Measurements from ENCODE around the gene PDE8B.

- TF ChIP-seq TAF1 (IDR thresholded peaks at IDR 0.05; ENCODE audit: low read depth) = no peak
- no peak for TF ChIP-seq REST (IDR thresholded peaks at IDR 0.05; ENCODE audit: low read depth)
- no peak for TF ChIP-seq CEBPB (IDR thresholded peaks at IDR 0.05)
- no peak for TF ChIP-seq NFIC (IDR thresholded peaks at IDR 0.05)
- no peak for TF ChIP-seq MAX (IDR thresholded peaks at IDR 0.05)
- no peak for TF ChIP-seq TCF12 (IDR thresholded peaks at IDR 0.05; ENCODE audit: low read depth)
- no peak for TF ChIP-seq USF1 (IDR thresholded peaks at IDR 0.05)
- no peak for TF ChIP-seq RAD21 (IDR thresholded peaks at IDR 0.05; ENCODE audit: low read depth)
Observed at GRCh38 chr5:77431719-77432118, 221.2 kb downstream of the PDE8B start.

All from Ishikawa (cell line).